IMR-90 (cell line): Measurements from ENCODE around the gene CYSTM1. TPM values are rescaled to one million over a fixed set of nuclear protein-coding genes. Genes with fewer than 3 reads are reported as not detected.

Experiments used
- ATAC-seq: fragments of 200-7000 bp; cut with Tn5 transposase; 2 replicates; pipeline ENCODE4 v1.9.1; 2020; ENCODE audit warnings: low read depth, mild to moderate bottlenecking, moderate library complexity
- BruUV-seq: library from RNA; stranded (reverse); fragments of 400-500 nt; replicated peaks from 2 replicates; lab custom pipeline; 2021; lab: Mats Ljungman, UMichigan
- CTCF ChIA-PET: fragments of 300-600 bp; formaldehyde crosslinking; extraction: SDS; loops from one replicate; lab custom pipeline; 2021; ENCODE audit warnings: antibody characterized with exemption; lab: Yijun Ruan, JAX
- POLR2A ChIA-PET: fragments of 300-600 bp; sonication (Branson Sonifier 250); formaldehyde crosslinking; loops from one replicate; lab custom pipeline; 2022; ENCODE audit warnings: antibody characterized with exemption; ENCODE audit not compliant: unreplicated experiment; lab: Charles Lee
- DNase-seq: peaks from one replicate; pipeline ENCODE4 v3.0.0; 2013
- H2AFZ ChIP-seq: replicated peaks from 2 replicates; pipeline ENCODE3; 2013; ENCODE audit warnings: low read length, mild to moderate bottlenecking; ENCODE audit not compliant: poor library complexity
- H2AK5ac ChIP-seq: 2 replicates; pipeline ENCODE4 v1.6.1; 2013; ENCODE audit warnings: low read depth, low read length, inconsistent platforms
- H2AK9ac ChIP-seq: replicated peaks from 2 replicates; pipeline ENCODE3; 2013; ENCODE audit warnings: mild to moderate bottlenecking, low read depth, low read length, moderate library complexity; ENCODE audit not compliant: poor library complexity
- H2BK120ac ChIP-seq: 2 replicates; pipeline ENCODE4 v1.6.1; 2013; ENCODE audit warnings: low read depth, low read length, inconsistent platforms
- H2BK15ac ChIP-seq: 3 replicates; pipeline ENCODE4 v1.6.1; 2013; ENCODE audit warnings: low read depth, low read length, inconsistent platforms
- H2BK20ac ChIP-seq: 2 replicates; pipeline ENCODE4 v1.6.1; 2013; ENCODE audit warnings: low read depth, mild to moderate bottlenecking, inconsistent platforms, low read length, moderate library complexity
- H2BK5ac ChIP-seq: 2 replicates; pipeline ENCODE4 v1.6.1; 2013; ENCODE audit warnings: mild to moderate bottlenecking, low read depth, low read length, inconsistent platforms; ENCODE audit not compliant: poor library complexity, severe bottlenecking
- H3K14ac ChIP-seq: replicated peaks from 2 replicates; pipeline ENCODE4 v1.6.1; 2013; ENCODE audit warnings: low read depth, low read length, inconsistent platforms
- H3K18ac ChIP-seq: 2 replicates; pipeline ENCODE4 v1.6.1; 2013; ENCODE audit warnings: low read depth, low read length, control low read depth
- H3K23ac ChIP-seq: 2 replicates; pipeline ENCODE4 v1.6.1; 2013; ENCODE audit warnings: low read depth, low read length, inconsistent platforms
- H3K27ac ChIP-seq: 2 replicates; pipeline ENCODE4 v1.5.1; 2013; ENCODE audit warnings: mild to moderate bottlenecking, control low read depth, low read length; ENCODE audit not compliant: insufficient read depth
- H3K27me3 ChIP-seq: 2 replicates; pipeline ENCODE4 v1.6.1; 2013; ENCODE audit warnings: low read length; ENCODE audit not compliant: control insufficient read depth, insufficient read depth
- H3K36me3 ChIP-seq: 2 replicates; pipeline ENCODE4 v1.6.1; 2013; ENCODE audit warnings: low read length, mixed read lengths; ENCODE audit not compliant: control insufficient read depth, insufficient read depth
- H3K4ac ChIP-seq: 2 replicates; pipeline ENCODE4 v1.6.1; 2013; ENCODE audit warnings: low read depth, low read length, inconsistent platforms
- H3K4me1 ChIP-seq: 2 replicates; pipeline ENCODE4 v1.6.1; 2013; ENCODE audit warnings: low read length, mixed read lengths; ENCODE audit not compliant: control insufficient read depth, insufficient read depth
- H3K4me2 ChIP-seq: 2 replicates; pipeline ENCODE4 v1.6.1; 2013; ENCODE audit warnings: low read depth, mild to moderate bottlenecking, control low read depth, low read length, moderate library complexity
- H3K4me3 ChIP-seq: 2 replicates; pipeline ENCODE4 v1.5.1; 2013; ENCODE audit warnings: low read depth, mild to moderate bottlenecking, control low read depth, low read length, moderate library complexity; ENCODE audit not compliant: insufficient read depth
- H3K56ac ChIP-seq: 2 replicates; pipeline ENCODE4 v1.6.1; 2013; ENCODE audit warnings: low read length, inconsistent platforms; ENCODE audit not compliant: insufficient read depth; ENCODE audit errors: extremely low read depth
- H3K79me1 ChIP-seq, 2 experiments: 2 replicates each; pipeline ENCODE4 v1.6.1; 2013; ENCODE audit warnings: low read length in 2 of 2, inconsistent platforms in 1 of 2, low read depth in 1 of 2
- H3K9ac ChIP-seq: 2 replicates; pipeline ENCODE4 v1.6.1; 2013; ENCODE audit warnings: low read depth, low read length, control low read depth
- H3K9me1 ChIP-seq: 2 replicates; pipeline ENCODE4 v1.6.1; 2013; ENCODE audit warnings: low read length, inconsistent platforms; ENCODE audit not compliant: insufficient read depth
- H3K9me3 ChIP-seq: 2 replicates; pipeline ENCODE4 v1.6.1; 2013; ENCODE audit warnings: low read length; ENCODE audit not compliant: control insufficient read depth, insufficient read depth
- H4K20me1 ChIP-seq: 2 replicates; pipeline ENCODE4 v1.6.1; 2013; ENCODE audit warnings: low read length, inconsistent platforms; ENCODE audit not compliant: insufficient read depth
- H4K5ac ChIP-seq: 2 replicates; pipeline ENCODE4 v1.6.1; 2013; ENCODE audit warnings: mild to moderate bottlenecking, low read depth, low read length, control low read depth
- H4K8ac ChIP-seq, 2 experiments: 2 replicates each; pipeline ENCODE4 v1.6.1; 2013; ENCODE audit warnings: low read depth in 2 of 2, low read length in 2 of 2, control low read depth in 1 of 2, inconsistent platforms in 1 of 2
- H4K91ac ChIP-seq: 2 replicates; pipeline ENCODE4 v1.6.1; 2013; ENCODE audit warnings: low read depth, low read length, inconsistent platforms; ENCODE audit not compliant: insufficient read depth
- BHLHE40 ChIP-seq: fragments of 150-350 bp; IDR thresholded peaks from 2 replicates; pipeline ENCODE4 v1.6.1; 2016; ENCODE audit warnings: mild to moderate bottlenecking, low read depth, low read length
- CEBPB ChIP-seq: IDR thresholded peaks from 2 replicates; pipeline ENCODE4 v1.6.1; 2012; ENCODE audit warnings: low read depth, low read length, improper control_type of control experiment
- CHD1 ChIP-seq: IDR thresholded peaks from 2 replicates; pipeline ENCODE4 v1.6.1; 2012; ENCODE audit warnings: low read depth, low read length, improper control_type of control experiment
- CTCF ChIP-seq: conservative IDR thresholded peaks from 2 replicates; pipeline ENCODE4 v1.5.1; 2012; ENCODE audit warnings: mild to moderate bottlenecking, low read depth, low read length, improper control_type of control experiment
- ELK1 ChIP-seq: fragments of 150-350 bp; IDR thresholded peaks from 2 replicates; pipeline ENCODE4 v1.6.1; 2016; ENCODE audit warnings: low read depth, mild to moderate bottlenecking, low read length, moderate library complexity, borderline replicate concordance
- FOS ChIP-seq: fragments of 150-350 bp; IDR thresholded peaks from 2 replicates; pipeline ENCODE4 v1.6.1; 2016; ENCODE audit warnings: low read depth, low read length
- MAFK ChIP-seq: IDR thresholded peaks from 2 replicates; pipeline ENCODE4 v1.6.1; 2012; ENCODE audit warnings: low read depth, low read length, improper control_type of control experiment
- MAZ ChIP-seq: IDR thresholded peaks from 2 replicates; pipeline ENCODE4 v1.6.1; 2012; ENCODE audit warnings: low read depth, mild to moderate bottlenecking, low read length, improper control_type of control experiment, moderate library complexity, borderline replicate concordance
- MXI1 ChIP-seq: IDR thresholded peaks from 2 replicates; pipeline ENCODE4 v1.6.1; 2012; ENCODE audit warnings: low read depth, mild to moderate bottlenecking, low read length, moderate library complexity, borderline replicate concordance
- NFE2L2 ChIP-seq: fragments of 150-350 bp; IDR thresholded peaks from 2 replicates; pipeline ENCODE4 v1.6.1; 2016; ENCODE audit warnings: low read depth, mild to moderate bottlenecking, low read length
- POLR2A ChIP-seq: IDR thresholded peaks from 2 replicates; pipeline ENCODE4 v1.6.1; 2012; ENCODE audit warnings: mild to moderate bottlenecking, low read depth, low read length
- RAD21 ChIP-seq: IDR thresholded peaks from 2 replicates; pipeline ENCODE4 v1.6.1; 2012; ENCODE audit warnings: low read length, improper control_type of control experiment
- RCOR1 ChIP-seq: IDR thresholded peaks from 2 replicates; pipeline ENCODE4 v1.6.1; 2012; ENCODE audit warnings: mild to moderate bottlenecking, low read length, improper control_type of control experiment; ENCODE audit not compliant: insufficient replicate concordance
- RFX5 ChIP-seq: IDR thresholded peaks from 2 replicates; pipeline ENCODE4 v1.8.0; 2012; ENCODE audit warnings: low read depth, mild to moderate bottlenecking, low read length, moderate library complexity
- SMC3 ChIP-seq: fragments of 150-350 bp; IDR thresholded peaks from 2 replicates; pipeline ENCODE4 v1.6.1; 2016; ENCODE audit warnings: low read depth, mild to moderate bottlenecking, antibody characterized with exemption, low read length, moderate library complexity
- USF2 ChIP-seq: fragments of 150-350 bp; IDR thresholded peaks from 2 replicates; pipeline ENCODE4 v1.6.1; 2017; ENCODE audit warnings: mild to moderate bottlenecking, antibody characterized with exemption, low read length, low read depth
- WGBS, 2 experiments: methylation state at CpG; one replicate each; pipeline versions ENCODE4 v1.1.5 to v1.1.7; 2013; ENCODE audit warnings: missing lambda C conversion rate in 2 of 2; ENCODE audit not compliant: insufficient read length in 1 of 2; ENCODE audit errors: extremely low coverage in 2 of 2; 5-methylcytosine and 5-hydroxymethylcytosine counted together
- dilution Hi-C: fragments of 300-500 bp; cut with HindIII; formaldehyde crosslinking; loops from one replicate; pipeline ENCODE4 v1.14.3; 2018; ENCODE audit warnings: low sequenced_read_pairs; ENCODE audit not compliant: unreplicated experiment
- in situ Hi-C: fragments of 300-500 bp; cut with MboI; formaldehyde crosslinking; loops from 3 replicates; pipeline ENCODE4 v1.14.3; 2019; ENCODE audit warnings: low sequenced_read_pairs, inconsistent platforms, mixed read lengths
- intact Hi-C: fragments of 100-400 bp; cut with micrococcal nuclease; formaldehyde crosslinking; loops from 2 replicates; pipeline ENCODE4 v1.10.0; 2022
- polyA plus RNA-seq, 3 experiments: library from polyadenylated mRNA; depleted of rRNA; stranded (reverse); fragments of >200 nt; gene quantifications; 2 replicates each; pipeline ENCODE4 v1.2.3, GENCODE V29; 2012; ENCODE audit warnings: low replicate concordance in 1 of 3
- total RNA-seq: library from RNA; depleted of rRNA; stranded (reverse); fragments of >200 nt; gene quantifications from 2 replicates; pipeline ENCODE4 v1.2.3, GENCODE V29; 2012

CYSTM1 gene
- total and polyA plus RNA-seq, 2 of the 4 experiments (the other 2 are of a cell fraction): 7.3 to 15.0 TPM

GRCh38 chr5:140148508-140148907, 26.5 kb upstream of the CYSTM1 start:
- peaks cover 5 to 25% of the 10 kb centered on the region in 2 experiments; a peak in 2 of 4 replicates for H3K79me1 ChIP-seq
- H3K36me3 ChIP-seq: no peaks in the 10 kb centered on the region
- H3K18ac ChIP-seq: no peak overlapping the region
- H2BK120ac ChIP-seq: no peak overlapping the region
- ChIA-PET CTCF (interaction anchor here (0.7 kb wide), 1 partner anchor 17 kb away, joined by 5 read pairs; no protein-coding TSS in a partner anchor), POLR2A (interaction anchor here (0.7 kb wide), 1 partner anchor 267 kb away, joined by 10 read pairs; no protein-coding TSS in a partner anchor)
- in situ Hi-C loops (no loop called here), intact Hi-C loops (no loop called here), dilution Hi-C loops (no loop called here)
- TF ChIP-seq SMC3: no peak
- no peak for TF ChIP-seq NFE2L2
- no peak for TF ChIP-seq MAZ
- no peak for TF ChIP-seq USF2
- no peak for TF ChIP-seq ELK1
- TF ChIP-seq CTCF: no peak
- TF ChIP-seq CHD1: no peak
- TF ChIP-seq RAD21: no peak
- TF ChIP-seq RFX5: no peak
- TF ChIP-seq CEBPB: no peak
- TF ChIP-seq RCOR1: no peak
- TF ChIP-seq POLR2A: no peak
- TF ChIP-seq BHLHE40: no peak
- no peak for TF ChIP-seq MAFK
- no peak for TF ChIP-seq MXI1
- TF ChIP-seq FOS: no peak
- no peak overlapping the region for H2BK20ac ChIP-seq
- no TSS peak for BruUV-seq
- H3K4ac ChIP-seq: no peak overlapping the region
- WGBS, 2 experiments: no CpG with 5 or more reads among the region's 6 CpGs
- DNase-seq: no peak
- no peak overlapping the region for H2BK5ac ChIP-seq
- H3K9ac ChIP-seq: no peak overlapping the region
- H2AK9ac ChIP-seq: no peak overlapping the region
- H3K56ac ChIP-seq: no peak overlapping the region
- H4K8ac ChIP-seq: no peak overlapping the region
- H2AFZ ChIP-seq: no peak overlapping the region
- H4K20me1 ChIP-seq: peaks cover 38% of the 10 kb centered on the region
- peak; percentile 26; the same call in 1 of the 2 replicates for ATAC-seq
- no peaks in the 10 kb centered on the region for H3K9me3 ChIP-seq
- no peak overlapping the region for H4K91ac ChIP-seq
- H3K14ac ChIP-seq: no peak overlapping the region
- no peaks in the 10 kb centered on the region; the same call in 1 of the 2 replicates for H3K27me3 ChIP-seq
- no peak overlapping the region for H3K4me3 ChIP-seq
- H4K5ac ChIP-seq: no peak overlapping the region
- H2AK5ac ChIP-seq: no peak overlapping the region
- H3K23ac ChIP-seq: no peak overlapping the region
- 0 out of 2 replicates have a peak, but pooled peaks cover 7% of the 10 kb centered on the region for H3K9me1 ChIP-seq
- H3K4me1 ChIP-seq: no peaks in the 10 kb centered on the region; the same call in 1 of the 2 replicates
- H2BK15ac ChIP-seq: no peak overlapping the region
- H3K27ac ChIP-seq: no peak overlapping the region
- no peak overlapping the region for H3K4me2 ChIP-seq
